Testis (tissue), 3 donors: ENCODE data around the gene PTRHD1. TPM values are rescaled to one million over a fixed set of nuclear protein-coding genes. Genes with fewer than 3 reads are reported as not detected.

Source experiments
- DNase-seq: peaks from one replicate; pipeline ENCODE4 v3.0.0-alpha.2; 2019
- H3K27ac ChIP-seq, 2 donors: fragments of 200-600 bp; sonication (generic); one replicate each; pipeline ENCODE4 v1.5.1; 2019
- H3K27me3 ChIP-seq: fragments of 200-600 bp; sonication (generic); one replicate; pipeline ENCODE4 v1.5.1; 2019
- H3K36me3 ChIP-seq: fragments of 200-600 bp; sonication (generic); one replicate; pipeline ENCODE4 v1.5.1; 2017; ENCODE audit warnings: low read depth; ENCODE audit errors: missing control alignments
- H3K4me1 ChIP-seq: fragments of 200-600 bp; sonication (generic); one replicate; pipeline ENCODE4 v1.5.1; 2019
- H3K4me3 ChIP-seq, 2 donors: fragments of 200-600 bp; sonication (generic); one replicate each; pipeline ENCODE4 v1.5.1; 2017 to 2019
- H3K9me3 ChIP-seq: fragments of 200-600 bp; sonication (generic); one replicate; pipeline ENCODE4 v1.5.1; 2017
- POLR2A ChIP-seq: fragments of 450-650 bp; IDR thresholded peaks from one replicate; pipeline ENCODE4 v1.6.1; 2017; ENCODE audit warnings: antibody characterized with exemption, mild to moderate bottlenecking, moderate library complexity
- WGBS, 2 donors: methylation state at CpG; one replicate each; pipeline ENCODE4 v1.1.5; 2018; 5-methylcytosine and 5-hydroxymethylcytosine counted together
- intact Hi-C: fragments of 100-400 bp; cut with DNase I; formaldehyde crosslinking; loops from one replicate; pipeline ENCODE4 v1.15.1; 2023; ENCODE audit warnings: low total_unique reads
- polyA plus RNA-seq: library from polyadenylated mRNA; stranded (reverse); fragments of 350-450 nt; fragmentation: Illumina TruSeq; extraction: RNeasy Lipid Tissue Mini Kit (QIAGEN cat#74804); gene quantifications from one replicate; pipeline ENCODE4 v1.2.3, GENCODE V29; 2014; ENCODE audit warnings: low read depth, low replicate concordance; ENCODE audit not compliant: insufficient read depth
- total RNA-seq, 2 donors: library from RNA; depleted of rRNA; stranded (reverse); fragments of >200 nt; gene quantifications; one replicate each; pipeline ENCODE4 v1.2.3, GENCODE V29; 2016
- TF ChIP-seq, protein P1 (sequence below), 3 experiments: fragments of 450-650 bp in 2 of 3; fragments of 200-600 bp in 1 of 3; sonication (generic) in 1 of 3; IDR thresholded peaks; one replicate each; pipeline ENCODE4 v1.5.1; 2016 to 2019; ENCODE audit warnings: antibody characterized with exemption in 3 of 3, mild to moderate bottlenecking in 2 of 3, moderate library complexity in 1 of 3

The PTRHD1 gene
- total and polyA plus RNA-seq, 3 donors from 2014 or later = 60.4 to 122 (median 61.3) TPM

GRCh38 chr2:24754985-24755705 lies 38.0 kb downstream of the PTRHD1 start:
- no peaks in the 10 kb centered on the region for H3K9me3 ChIP-seq
- 74 to 87% methylated on average over 3 of the region's 3 CpGs for WGBS, 2 donors
- no peaks in the 10 kb centered on the region for H3K36me3 ChIP-seq
- H3K27ac ChIP-seq = no peak overlapping the region
- intact Hi-C loops = no loop called here
- TF ChIP-seq POLR2A = no peak
- TF ChIP-seq, protein P1, sequence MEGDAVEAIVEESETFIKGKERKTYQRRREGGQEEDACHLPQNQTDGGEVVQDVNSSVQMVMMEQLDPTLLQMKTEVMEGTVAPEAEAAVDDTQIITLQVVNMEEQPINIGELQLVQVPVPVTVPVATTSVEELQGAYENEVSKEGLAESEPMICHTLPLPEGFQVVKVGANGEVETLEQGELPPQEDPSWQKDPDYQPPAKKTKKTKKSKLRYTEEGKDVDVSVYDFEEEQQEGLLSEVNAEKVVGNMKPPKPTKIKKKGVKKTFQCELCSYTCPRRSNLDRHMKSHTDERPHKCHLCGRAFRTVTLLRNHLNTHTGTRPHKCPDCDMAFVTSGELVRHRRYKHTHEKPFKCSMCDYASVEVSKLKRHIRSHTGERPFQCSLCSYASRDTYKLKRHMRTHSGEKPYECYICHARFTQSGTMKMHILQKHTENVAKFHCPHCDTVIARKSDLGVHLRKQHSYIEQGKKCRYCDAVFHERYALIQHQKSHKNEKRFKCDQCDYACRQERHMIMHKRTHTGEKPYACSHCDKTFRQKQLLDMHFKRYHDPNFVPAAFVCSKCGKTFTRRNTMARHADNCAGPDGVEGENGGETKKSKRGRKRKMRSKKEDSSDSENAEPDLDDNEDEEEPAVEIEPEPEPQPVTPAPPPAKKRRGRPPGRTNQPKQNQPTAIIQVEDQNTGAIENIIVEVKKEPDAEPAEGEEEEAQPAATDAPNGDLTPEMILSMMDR (IDR thresholded peaks at IDR 0.05) = no peak
- no peak overlapping the region for H3K4me3 ChIP-seq
- no peaks in the 10 kb centered on the region for H3K27me3 ChIP-seq
- DNase-seq = no peak
- H3K4me1 ChIP-seq = no peaks in the 10 kb centered on the region

- H3K4me1 ChIP-seq = no peaks in the 10 kb centered on the region
- H3K27ac ChIP-seq = no peak overlapping the region
- H3K36me3 ChIP-seq = no peaks in the 10 kb centered on the region
- no peak for TF ChIP-seq POLR2A
- TF ChIP-seq, protein P1 (IDR thresholded peaks at IDR 0.05) = no peak
- H3K27me3 ChIP-seq = no peaks in the 10 kb centered on the region
- no peak for DNase-seq
- WGBS, 2 donors = 91 to 96% methylated on average over 7 of the region's 7 CpGs
- H3K9me3 ChIP-seq = no peaks in the 10 kb centered on the region
- intact Hi-C loops = no loop called here
- H3K4me3 ChIP-seq = no peak overlapping the region
Observed at GRCh38 chr2:24749069-24749691, 44.0 kb downstream of the PTRHD1 start.

- Histone ChIP-seq H3K36me3 (no peaks in the 10 kb centered on the region), H3K4me3 (no peak overlapping the region), H3K27ac (no peak overlapping the region), H3K27me3 (no peaks in the 10 kb centered on the region), H3K9me3 (no peaks in the 10 kb centered on the region), H3K4me1 (no peaks in the 10 kb centered on the region)
- TF ChIP-seq POLR2A = no peak
- TF ChIP-seq, protein P1 (IDR thresholded peaks at IDR 0.05) = no peak
- intact Hi-C loops = no loop called here
- 92 to 100% methylated on average over 3 of the region's 3 CpGs for WGBS, 2 donors
- no peak for DNase-seq
Observed at GRCh38 chr2:24747299-24747698, 45.9 kb downstream of the PTRHD1 start.

DNA sequence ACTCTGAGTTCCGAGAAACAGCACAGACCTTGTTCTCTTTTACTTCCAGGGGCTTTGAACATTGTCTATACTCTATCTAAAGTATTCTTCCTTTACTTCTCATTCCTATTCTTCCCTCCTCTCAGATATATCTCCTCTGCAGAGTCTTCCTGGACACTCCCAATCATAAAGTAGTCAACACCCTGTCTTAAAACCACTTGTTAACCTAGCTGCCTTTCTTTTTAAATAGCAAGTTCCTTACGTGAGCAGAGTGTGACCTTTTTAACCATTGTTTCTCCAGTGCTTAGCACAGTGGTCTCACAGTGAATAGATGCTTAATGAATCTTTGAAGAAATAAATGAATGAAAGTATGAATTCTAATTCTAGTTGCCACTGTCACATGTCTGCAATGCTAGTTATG lies 47.4 kb downstream of the PTRHD1 start:
- 85 to 93% methylated on average over 2 of the region's 2 CpGs for WGBS, 2 donors
- TF ChIP-seq, protein P1 (IDR thresholded peaks at IDR 0.05) = no peak
- no peak for TF ChIP-seq POLR2A

More for the DNA sequence above, 47.4 kb downstream of the PTRHD1 start:
- DNase-seq = no peak
- H3K4me1 ChIP-seq = no peaks in the 10 kb centered on the region
- no peak overlapping the region for H3K27ac ChIP-seq
- intact Hi-C loops = no loop called here
- H3K4me3 ChIP-seq = no peak overlapping the region
- no peaks in the 10 kb centered on the region for H3K9me3 ChIP-seq
- H3K36me3 ChIP-seq = no peaks in the 10 kb centered on the region
- no peaks in the 10 kb centered on the region for H3K27me3 ChIP-seq
